A549 (cell line): Measurements from ENCODE around the gene SF3A1. TPM values are rescaled to one million over a fixed set of nuclear protein-coding genes. Genes with fewer than 3 reads are reported as not detected.

ENCODE experiments used
- ATAC-seq, 2 experiments: fragments of 200-7000 bp in 1 of 2; fragments of >200 bp in 1 of 2; cut with Nextera tagmentation in 1 of 2; cut with Tn5 transposase in 1 of 2; 3 replicates each; pipeline versions ENCODE4 v1.8.0 to v1.9.1; 2018 to 2020; ENCODE audit warnings: mild to moderate bottlenecking in 1 of 2, moderate library complexity in 1 of 2
- CTCF ChIA-PET: fragments of 300-600 bp; sonication (Branson Sonifier 250); formaldehyde crosslinking; extraction: SDS; loops from one replicate; lab custom pipeline; 2021; ENCODE audit warnings: antibody characterized with exemption, inconsistent platforms; lab: Yijun Ruan, JAX
- POLR2A ChIA-PET: fragments of 350-600 bp; formaldehyde crosslinking; extraction: SDS; loops from one replicate; lab custom pipeline; 2021; ENCODE audit warnings: antibody characterized with exemption, inconsistent platforms; lab: Yijun Ruan, JAX
- DNase-seq, 2 experiments: peaks; one replicate each; pipeline versions ENCODE4 v3.0.0 to v3.0.0-alpha.2; 2011 to 2016; ENCODE audit warnings: low read depth in 1 of 2, low spot score in 1 of 2
- FAIRE-seq: peaks from 2 replicates; lab custom pipeline; 2011; peaks lifted over from hg19 to GRCh38; lab: Jason Lieb, UNC
- H3K27ac ChIP-seq, 2 experiments: fragments of >200 bp; sonication (Bioruptor Twin); formaldehyde crosslinking; 3 replicates each; pipeline ENCODE4 v1.5.1; 2016 to 2017
- H3K4me1 ChIP-seq: fragments of >200 bp; sonication (Bioruptor Twin); formaldehyde crosslinking; 3 replicates; pipeline ENCODE4 v1.6.1; 2016
- H3K4me2 ChIP-seq: fragments of >200 bp; sonication (Bioruptor Twin); formaldehyde crosslinking; 3 replicates; pipeline ENCODE4 v1.6.1; 2016
- H3K4me3 ChIP-seq: fragments of >200 bp; sonication (Bioruptor Twin); formaldehyde crosslinking; 3 replicates; pipeline ENCODE4 v1.5.1; 2016
- H3K9me3 ChIP-seq: fragments of >200 bp; sonication (Bioruptor Twin); formaldehyde crosslinking; 3 replicates; pipeline ENCODE4 v1.6.1; 2016
- CBX2 ChIP-seq: fragments of 200-600 bp; sonication (generic); IDR thresholded peaks from 2 replicates; pipeline ENCODE4 v1.6.1; 2016; ENCODE audit warnings: low read depth, mild to moderate bottlenecking, borderline replicate concordance
- CHD4 ChIP-seq: fragments of 200-600 bp; sonication (generic); IDR thresholded peaks from 2 replicates; pipeline ENCODE4 v1.6.1; 2016; ENCODE audit warnings: antibody characterized with exemption, mild to moderate bottlenecking, borderline replicate concordance
- EHF ChIP-seq: fragments of 250-450 bp; sonication (Bioruptor Pico); IDR thresholded peaks from 2 replicates; pipeline ENCODE4 v1.5.0; 2020; ENCODE audit warnings: mild to moderate bottlenecking
- ESRRA ChIP-seq: fragments of 150-350 bp; IDR thresholded peaks from 2 replicates; pipeline ENCODE4 v1.6.1; 2014; ENCODE audit warnings: mild to moderate bottlenecking, low read length, borderline replicate concordance
- KDM5A ChIP-seq: fragments of 200-600 bp; sonication (generic); IDR thresholded peaks from 2 replicates; pipeline ENCODE4 v1.6.1; 2016; ENCODE audit warnings: antibody characterized with exemption, mild to moderate bottlenecking
- MAFK ChIP-seq: fragments of 450-650 bp; IDR thresholded peaks from 2 replicates; pipeline ENCODE4 v1.6.1; 2014; ENCODE audit not compliant: partially characterized antibody
- MAZ ChIP-seq: fragments of 150-350 bp; IDR thresholded peaks from 2 replicates; pipeline ENCODE4 v1.6.1; 2014; ENCODE audit warnings: antibody characterized with exemption, low read depth, low read length, borderline replicate concordance
- NFE2L2 ChIP-seq: fragments of 150-350 bp; conservative IDR thresholded peaks from 2 replicates; pipeline ENCODE4 v1.6.1; 2014; ENCODE audit warnings: low read length
- POLR2A ChIP-seq: IDR thresholded peaks from 2 replicates; pipeline ENCODE4 v1.6.1; 2012; ENCODE audit warnings: mild to moderate bottlenecking, low read length
- RFX5 ChIP-seq: fragments of 450-650 bp; IDR thresholded peaks from 2 replicates; pipeline ENCODE4 v1.7.1; 2014; ENCODE audit warnings: antibody characterized with exemption, mild to moderate bottlenecking, moderate library complexity
- RNF2 ChIP-seq: fragments of 200-600 bp; sonication (generic); IDR thresholded peaks from 2 replicates; pipeline ENCODE4 v1.6.1; 2016; ENCODE audit warnings: low read depth, mild to moderate bottlenecking, antibody characterized with exemption, moderate library complexity, borderline replicate concordance
- TFCP2L1 ChIP-seq: fragments of 250-450 bp; sonication (Bioruptor Pico); IDR thresholded peaks from 2 replicates; pipeline ENCODE4 v1.5.0; 2021; ENCODE audit warnings: mild to moderate bottlenecking
- ZC3H11A ChIP-seq: fragments of 450-650 bp; IDR thresholded peaks from 2 replicates; pipeline ENCODE4 v1.6.1; 2014; ENCODE audit warnings: antibody characterized with exemption, mild to moderate bottlenecking
- WGBS: methylation state at CpG from one replicate; pipeline ENCODE4 v1.1.6; 2017; ENCODE audit errors: missing lambda C conversion rate; 5-methylcytosine and 5-hydroxymethylcytosine counted together
- polyA plus RNA-seq, 4 experiments: library from polyadenylated mRNA; depleted of rRNA in 3 of 4; stranded (reverse); fragments of >200 nt; fragmentation: RNase III in 1 of 4; extraction: RNeasy Plus Mini Kit Qiagen cat#74134 plus additional on column Dnase treatment in 1 of 4; gene quantifications; 2 replicates in 3 of 4; 3 replicates in 1 of 4; pipeline ENCODE4 v1.2.3, GENCODE V29; 2011 to 2017
- TF ChIP-seq, protein P1 (sequence below): fragments of 150-350 bp; IDR thresholded peaks from 2 replicates; pipeline ENCODE4 v1.6.1; 2014; ENCODE audit warnings: low read depth, mild to moderate bottlenecking, low read length
- TF ChIP-seq, protein P2 (sequence below): fragments of >200 bp; sonication (Bioruptor Twin); formaldehyde crosslinking; IDR thresholded peaks from 3 replicates; pipeline ENCODE4 v1.5.1; 2016
- TF ChIP-seq, protein P3 (sequence below): fragments of 250-450 bp; sonication (Bioruptor Pico); IDR thresholded peaks from 2 replicates; pipeline ENCODE4 v1.5.0; 2020; ENCODE audit warnings: low read depth, mild to moderate bottlenecking, moderate library complexity
- TF ChIP-seq, protein P4 (sequence below): IDR thresholded peaks from 2 replicates; pipeline ENCODE4 v1.6.1; 2012
- TF ChIP-seq, protein P5 (sequence below): IDR thresholded peaks from 2 replicates; pipeline ENCODE4 v1.6.1; 2012

Gene SF3A1
- polyA plus RNA-seq, 2 of the 4 experiments (the other 2 are of a cell fraction) = 47.0 to 57.9 TPM

DNA sequence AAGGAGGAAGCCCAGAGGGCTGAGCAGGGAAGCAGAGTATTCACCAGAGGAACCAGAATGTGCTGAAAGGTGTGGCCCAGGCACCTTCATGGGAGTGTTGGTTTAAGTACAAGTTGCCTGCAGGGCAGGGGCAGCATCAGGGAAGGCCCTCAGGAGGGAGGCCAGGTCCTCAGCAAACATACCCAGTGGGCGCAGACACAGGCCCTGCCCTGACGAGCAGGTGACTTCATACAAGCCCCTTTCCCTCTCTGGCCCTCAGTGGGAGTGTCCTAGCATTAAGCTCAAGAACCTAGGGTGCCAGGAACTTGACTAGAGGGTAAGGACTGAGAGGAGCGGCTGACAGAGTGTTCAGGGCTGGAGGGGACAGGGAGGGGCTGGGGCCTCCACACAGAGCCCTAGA, 59.9 kb downstream of the SF3A1 start (continued):
- TF ChIP-seq, protein P1, sequence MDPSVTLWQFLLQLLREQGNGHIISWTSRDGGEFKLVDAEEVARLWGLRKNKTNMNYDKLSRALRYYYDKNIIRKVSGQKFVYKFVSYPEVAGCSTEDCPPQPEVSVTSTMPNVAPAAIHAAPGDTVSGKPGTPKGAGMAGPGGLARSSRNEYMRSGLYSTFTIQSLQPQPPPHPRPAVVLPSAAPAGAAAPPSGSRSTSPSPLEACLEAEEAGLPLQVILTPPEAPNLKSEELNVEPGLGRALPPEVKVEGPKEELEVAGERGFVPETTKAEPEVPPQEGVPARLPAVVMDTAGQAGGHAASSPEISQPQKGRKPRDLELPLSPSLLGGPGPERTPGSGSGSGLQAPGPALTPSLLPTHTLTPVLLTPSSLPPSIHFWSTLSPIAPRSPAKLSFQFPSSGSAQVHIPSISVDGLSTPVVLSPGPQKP = no peak
- TF ChIP-seq, protein P2, sequence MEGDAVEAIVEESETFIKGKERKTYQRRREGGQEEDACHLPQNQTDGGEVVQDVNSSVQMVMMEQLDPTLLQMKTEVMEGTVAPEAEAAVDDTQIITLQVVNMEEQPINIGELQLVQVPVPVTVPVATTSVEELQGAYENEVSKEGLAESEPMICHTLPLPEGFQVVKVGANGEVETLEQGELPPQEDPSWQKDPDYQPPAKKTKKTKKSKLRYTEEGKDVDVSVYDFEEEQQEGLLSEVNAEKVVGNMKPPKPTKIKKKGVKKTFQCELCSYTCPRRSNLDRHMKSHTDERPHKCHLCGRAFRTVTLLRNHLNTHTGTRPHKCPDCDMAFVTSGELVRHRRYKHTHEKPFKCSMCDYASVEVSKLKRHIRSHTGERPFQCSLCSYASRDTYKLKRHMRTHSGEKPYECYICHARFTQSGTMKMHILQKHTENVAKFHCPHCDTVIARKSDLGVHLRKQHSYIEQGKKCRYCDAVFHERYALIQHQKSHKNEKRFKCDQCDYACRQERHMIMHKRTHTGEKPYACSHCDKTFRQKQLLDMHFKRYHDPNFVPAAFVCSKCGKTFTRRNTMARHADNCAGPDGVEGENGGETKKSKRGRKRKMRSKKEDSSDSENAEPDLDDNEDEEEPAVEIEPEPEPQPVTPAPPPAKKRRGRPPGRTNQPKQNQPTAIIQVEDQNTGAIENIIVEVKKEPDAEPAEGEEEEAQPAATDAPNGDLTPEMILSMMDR = no peak
- TF ChIP-seq RFX5 = no peak
- no peak for TF ChIP-seq NFE2L2
- no peak for TF ChIP-seq ESRRA
- TF ChIP-seq, protein P3, sequence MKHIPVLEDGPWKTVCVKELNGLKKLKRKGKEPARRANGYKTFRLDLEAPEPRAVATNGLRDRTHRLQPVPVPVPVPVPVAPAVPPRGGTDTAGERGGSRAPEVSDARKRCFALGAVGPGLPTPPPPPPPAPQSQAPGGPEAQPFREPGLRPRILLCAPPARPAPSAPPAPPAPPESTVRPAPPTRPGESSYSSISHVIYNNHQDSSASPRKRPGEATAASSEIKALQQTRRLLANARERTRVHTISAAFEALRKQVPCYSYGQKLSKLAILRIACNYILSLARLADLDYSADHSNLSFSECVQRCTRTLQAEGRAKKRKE (CRISPR knock-in tag) = no peak
- TF ChIP-seq RNF2 = no peak
- TF ChIP-seq ZC3H11A = no peak
- TF ChIP-seq, protein P4, sequence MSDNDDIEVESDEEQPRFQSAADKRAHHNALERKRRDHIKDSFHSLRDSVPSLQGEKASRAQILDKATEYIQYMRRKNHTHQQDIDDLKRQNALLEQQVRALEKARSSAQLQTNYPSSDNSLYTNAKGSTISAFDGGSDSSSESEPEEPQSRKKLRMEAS = no peak
- TF ChIP-seq KDM5A = no peak
- no peak for TF ChIP-seq MAZ

DNA sequence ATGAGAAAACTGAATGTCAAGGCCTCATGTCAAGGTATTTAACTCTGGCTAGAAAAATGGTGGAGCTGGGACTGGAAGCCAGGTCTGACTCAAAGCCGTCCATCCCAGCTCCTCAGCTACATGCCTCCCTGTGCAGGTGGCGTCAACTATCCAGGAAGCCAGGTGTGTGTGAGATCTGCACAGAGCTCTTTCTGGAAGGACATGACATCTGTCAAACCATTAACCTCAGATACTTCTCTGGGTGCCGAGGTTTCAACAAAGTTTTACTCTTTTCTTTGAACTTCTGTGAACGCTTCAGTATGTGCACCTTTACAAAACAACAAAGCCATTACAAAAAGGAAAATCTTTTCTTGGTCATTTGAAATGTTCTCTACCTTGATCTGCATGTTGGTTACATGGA, 60.4 kb downstream of the SF3A1 start:
- Histone ChIP-seq H3K9me3 (no peaks in the 10 kb centered on the region), H3K4me2 (no peak overlapping the region), H3K4me3 (no peak overlapping the region), H3K27ac (no peak overlapping the region)
- ATAC-seq = no peak
- ChIA-PET CTCF (interaction anchor here (1.3 to 3.5 kb wide), 4 partner anchors 9 to 188 kb away, joined by 3 to 12 read pairs (median 5); no protein-coding TSS in a partner anchor), POLR2A (no interaction called here)
- 95% methylated on average over 4 of the region's 4 CpGs for WGBS
- TF ChIP-seq, protein P4 = no peak
- no peak for TF ChIP-seq NFE2L2
- no peak for TF ChIP-seq EHF
- TF ChIP-seq CHD4 = no peak
- TF ChIP-seq CBX2 = no peak
- TF ChIP-seq RFX5 = no peak
- TF ChIP-seq MAFK = no peak
- TF ChIP-seq, all 56 proteins: peak for 0
- no peak for FAIRE-seq
- DNase-seq = no peak
- H3K4me1 ChIP-seq = no peaks in the 10 kb centered on the region

DNA sequence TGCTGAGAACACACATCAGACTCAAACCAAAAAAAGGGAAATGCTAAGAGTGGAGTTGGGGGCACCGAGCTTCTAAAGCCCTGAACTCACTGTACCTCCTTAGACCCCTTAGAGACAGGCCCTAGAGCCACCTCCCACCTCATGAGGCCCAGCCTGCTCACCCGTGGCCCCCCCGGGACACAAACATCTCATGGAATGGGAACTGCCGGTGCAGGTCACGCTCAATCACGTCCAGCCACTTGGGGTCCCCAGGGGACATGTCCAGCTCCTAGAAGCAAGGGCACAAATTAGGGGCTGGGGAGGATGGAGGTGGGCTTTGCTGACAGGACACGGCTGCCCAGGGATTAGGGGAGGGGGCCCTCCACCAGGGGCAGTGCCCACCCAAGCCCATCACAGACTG, 61.1 kb downstream of the SF3A1 start:
- Histone ChIP-seq H3K27ac (no peak overlapping the region), H3K4me3 (no peak overlapping the region), H3K9me3 (no peaks in the 10 kb centered on the region), H3K4me1 (peaks cover 6% of the 10 kb centered on the region; the same call in 2 of the 3 replicates), H3K4me2 (no peak overlapping the region)
- CTCF ChIA-PET = interaction anchor here (1.3 to 3.5 kb wide), 4 partner anchors 8 to 188 kb away, joined by 3 to 12 read pairs (median 5); no protein-coding TSS in a partner anchor
- DNase-seq (no peak), FAIRE-seq (no peak), ATAC-seq (no peak)
- TF ChIP-seq, protein P5, sequence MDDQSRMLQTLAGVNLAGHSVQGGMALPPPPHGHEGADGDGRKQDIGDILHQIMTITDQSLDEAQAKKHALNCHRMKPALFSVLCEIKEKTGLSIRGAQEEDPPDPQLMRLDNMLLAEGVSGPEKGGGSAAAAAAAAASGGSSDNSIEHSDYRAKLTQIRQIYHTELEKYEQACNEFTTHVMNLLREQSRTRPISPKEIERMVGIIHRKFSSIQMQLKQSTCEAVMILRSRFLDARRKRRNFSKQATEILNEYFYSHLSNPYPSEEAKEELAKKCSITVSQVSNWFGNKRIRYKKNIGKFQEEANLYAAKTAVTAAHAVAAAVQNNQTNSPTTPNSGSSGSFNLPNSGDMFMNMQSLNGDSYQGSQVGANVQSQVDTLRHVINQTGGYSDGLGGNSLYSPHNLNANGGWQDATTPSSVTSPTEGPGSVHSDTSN = no peak
- TF ChIP-seq MAFK = no peak
- no peak for TF ChIP-seq POLR2A
- TF ChIP-seq TFCP2L1 = no peak
- WGBS = 84% methylated on average over 7 of the region's 7 CpGs
- POLR2A ChIA-PET = interaction anchor here (0.8 kb wide), 1 partner anchor 26 kb away, joined by 3 read pairs; no protein-coding TSS in a partner anchor
